LNCaP clone FGC (cell line): ENCODE measurements around the gene CAMK2A.
A peak's percentile ranks its signal among the peaks of the same experiment; 100 is the strongest.

Source experiments
- DNase-seq: peaks from one replicate; pipeline ENCODE4 v3.0.0-alpha.2; 2011; ENCODE audit warnings: low read depth
- H3K4me3 ChIP-seq: 2 replicates; pipeline ENCODE4 v1.5.1; 2011; ENCODE audit warnings: mild to moderate bottlenecking, low read depth, low read length, control low read depth
- TF ChIP-seq, protein P1 (sequence below): IDR thresholded peaks from 2 replicates; pipeline ENCODE4 v1.5.1; 2012; ENCODE audit warnings: mild to moderate bottlenecking; ENCODE audit not compliant: control insufficient read depth, insufficient read depth; ENCODE audit errors: extremely low read depth

CAMK2A gene

GRCh38 chr5:150217873-150218692 is 71.5 kb downstream of the CAMK2A start:
- H3K4me3 ChIP-seq, result no peak overlapping the region
- DNase-seq, result peak; percentile 43
- TF ChIP-seq, protein P1, sequence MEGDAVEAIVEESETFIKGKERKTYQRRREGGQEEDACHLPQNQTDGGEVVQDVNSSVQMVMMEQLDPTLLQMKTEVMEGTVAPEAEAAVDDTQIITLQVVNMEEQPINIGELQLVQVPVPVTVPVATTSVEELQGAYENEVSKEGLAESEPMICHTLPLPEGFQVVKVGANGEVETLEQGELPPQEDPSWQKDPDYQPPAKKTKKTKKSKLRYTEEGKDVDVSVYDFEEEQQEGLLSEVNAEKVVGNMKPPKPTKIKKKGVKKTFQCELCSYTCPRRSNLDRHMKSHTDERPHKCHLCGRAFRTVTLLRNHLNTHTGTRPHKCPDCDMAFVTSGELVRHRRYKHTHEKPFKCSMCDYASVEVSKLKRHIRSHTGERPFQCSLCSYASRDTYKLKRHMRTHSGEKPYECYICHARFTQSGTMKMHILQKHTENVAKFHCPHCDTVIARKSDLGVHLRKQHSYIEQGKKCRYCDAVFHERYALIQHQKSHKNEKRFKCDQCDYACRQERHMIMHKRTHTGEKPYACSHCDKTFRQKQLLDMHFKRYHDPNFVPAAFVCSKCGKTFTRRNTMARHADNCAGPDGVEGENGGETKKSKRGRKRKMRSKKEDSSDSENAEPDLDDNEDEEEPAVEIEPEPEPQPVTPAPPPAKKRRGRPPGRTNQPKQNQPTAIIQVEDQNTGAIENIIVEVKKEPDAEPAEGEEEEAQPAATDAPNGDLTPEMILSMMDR, result peak; percentile 93

- TF ChIP-seq, protein P1, result no peak
- no peak overlapping the region for H3K4me3 ChIP-seq
- no peak for DNase-seq
Observed at GRCh38 chr5:150217038-150217437, 72.5 kb downstream of the CAMK2A start.

DNA sequence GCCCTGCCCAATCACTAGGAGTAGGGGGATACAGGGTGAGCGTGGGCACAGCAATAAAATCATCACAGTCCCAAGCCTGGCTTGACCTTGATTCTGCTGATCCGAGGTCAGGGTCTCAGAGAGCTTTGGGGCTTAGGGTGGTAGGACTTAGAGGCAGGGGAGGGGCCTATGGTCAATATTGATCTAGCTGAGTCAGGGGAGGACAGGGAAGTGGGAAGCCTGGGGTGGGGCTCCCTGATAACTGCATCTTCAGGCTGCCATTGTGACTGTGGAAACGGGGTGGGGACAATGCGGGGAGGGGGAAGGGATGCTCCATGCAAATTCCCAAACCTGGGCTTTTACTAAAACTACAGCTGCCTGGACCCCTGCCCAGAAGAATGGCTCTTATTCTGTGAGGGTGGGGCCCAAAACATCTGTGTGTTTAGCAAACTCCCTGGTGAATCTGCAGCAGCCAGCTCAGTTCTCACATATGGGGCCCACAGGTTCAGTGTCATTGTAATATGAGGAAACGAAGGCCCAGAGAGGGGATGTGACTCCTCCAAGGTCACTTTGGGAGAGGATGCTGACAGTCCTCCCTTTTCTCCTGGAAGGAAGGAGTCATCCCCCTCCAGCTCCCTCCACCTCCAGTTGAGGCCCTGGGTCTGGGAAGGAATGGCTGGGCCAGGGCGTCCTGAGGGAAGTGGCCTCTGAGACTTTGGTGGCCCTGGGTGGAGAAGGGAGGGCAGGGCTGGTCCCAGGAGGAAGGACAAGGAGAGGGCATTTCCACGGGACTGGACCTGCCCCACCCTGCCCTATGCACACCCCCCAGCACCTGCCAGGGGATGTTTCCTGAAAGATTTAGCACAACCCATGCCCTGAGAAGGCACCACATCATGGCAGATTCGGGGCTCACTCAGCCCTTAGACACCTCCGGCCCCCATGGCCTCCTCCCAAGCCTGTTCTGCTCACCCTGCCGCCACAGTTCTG is 73.3 kb downstream of the CAMK2A start:
- no peak for DNase-seq
- no peak overlapping the region for H3K4me3 ChIP-seq
- TF ChIP-seq, protein P1, result no peak

- TF ChIP-seq, protein P1, result no peak
- no peak for DNase-seq
- no peak overlapping the region for H3K4me3 ChIP-seq
Observed at GRCh38 chr5:150214289-150214688, 75.3 kb downstream of the CAMK2A start.

DNA sequence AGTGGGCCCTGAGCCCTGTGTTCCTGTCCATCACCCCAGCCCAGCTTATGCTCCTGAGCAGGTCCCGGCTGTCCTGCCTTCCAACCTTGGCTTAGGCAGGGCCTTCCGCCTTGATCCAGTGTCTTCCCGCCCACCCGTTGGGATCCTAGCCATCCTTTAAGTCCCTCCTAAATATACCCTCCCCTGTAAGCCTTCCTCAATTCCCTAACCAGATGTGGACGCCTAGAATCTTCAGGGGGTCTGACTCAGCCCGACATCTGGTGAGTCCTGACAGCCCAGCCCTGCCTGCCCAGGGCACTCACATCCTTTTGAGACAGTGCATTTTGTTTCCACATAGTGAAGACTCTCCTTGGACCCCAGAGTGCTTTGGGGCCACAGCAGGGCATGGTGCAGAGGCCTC is 76.0 kb downstream of the CAMK2A start:
- H3K4me3 ChIP-seq, result no peak overlapping the region
- TF ChIP-seq, protein P1, result no peak
- DNase-seq, result no peak

GRCh38 chr5:150211156-150212030 is 78.2 kb downstream of the CAMK2A start:
- TF ChIP-seq, protein P1, result no peak
- H3K4me3 ChIP-seq, result no peak overlapping the region
- DNase-seq, result no peak
